HCT116 (cell line): ENCODE results near the gene ABI1.

Source experiments
- CEBPB ChIP-seq: IDR thresholded peaks from 2 replicates; pipeline ENCODE4 v1.6.1; 2012; ENCODE audit warnings: low read depth
- EZH2 ChIP-seq: fragments of 200-600 bp; sonication (generic); IDR thresholded peaks from 2 replicates; pipeline ENCODE4 v1.6.1; 2017; ENCODE audit warnings: antibody characterized with exemption, mixed run types
- FOSL1 ChIP-seq: IDR thresholded peaks from 2 replicates; pipeline ENCODE4 v1.6.1; 2012; ENCODE audit warnings: low read depth
- MAX ChIP-seq: IDR thresholded peaks from 2 replicates; pipeline ENCODE4 v1.6.1; 2012
- POLR2A ChIP-seq: IDR thresholded peaks from 2 replicates; pipeline ENCODE4 v1.7.0; 2011; ENCODE audit warnings: borderline replicate concordance; ENCODE audit not compliant: insufficient read depth, insufficient read length; ENCODE audit errors: extremely low read depth
- POLR2AphosphoS5 ChIP-seq: IDR thresholded peaks from 2 replicates; pipeline ENCODE4 v1.6.1; 2011; ENCODE audit warnings: mild to moderate bottlenecking, low read depth, low read length, moderate library complexity
- RAD21 ChIP-seq: IDR thresholded peaks from 2 replicates; pipeline ENCODE4 v1.6.1; 2012; ENCODE audit warnings: low read depth, mild to moderate bottlenecking
- REST ChIP-seq: IDR thresholded peaks from 2 replicates; pipeline ENCODE4 v1.6.1; 2012; ENCODE audit warnings: low read depth
- SIN3A ChIP-seq: IDR thresholded peaks from 2 replicates; pipeline ENCODE4 v1.6.1; 2012; ENCODE audit warnings: low read depth
- SP1 ChIP-seq: IDR thresholded peaks from 2 replicates; pipeline ENCODE4 v1.6.1; 2012; ENCODE audit warnings: low read depth
- TCF7L2 ChIP-seq: IDR thresholded peaks from 2 replicates; pipeline ENCODE4 v1.7.0; 2011; ENCODE audit warnings: borderline replicate concordance, inconsistent platforms; ENCODE audit not compliant: insufficient read depth, insufficient read length; ENCODE audit errors: extremely low read depth
- ZFX ChIP-seq: fragments of 450-650 bp; IDR thresholded peaks from 2 replicates; pipeline ENCODE4 v1.6.1; 2017
- TF ChIP-seq, protein P1 (sequence below), 3 experiments: fragments of 200-600 bp in 1 of 3; sonication (generic) in 1 of 3; IDR thresholded peaks in 2 of 3; conservative IDR thresholded peaks in 1 of 3; 2 replicates each; pipeline ENCODE4 v1.5.1; 2012 to 2017; ENCODE audit warnings: low read depth in 2 of 3, low read length in 2 of 3, antibody characterized with exemption in 1 of 3, borderline replicate concordance in 1 of 3, control low read depth in 1 of 3, mild to moderate bottlenecking in 1 of 3, mixed read lengths in 1 of 3, mixed run types in 1 of 3, moderate library complexity in 1 of 3; ENCODE audit not compliant: insufficient read depth in 1 of 3
- TF ChIP-seq, protein P2 (sequence below): IDR thresholded peaks from 2 replicates; pipeline ENCODE4 v1.6.1; 2011; ENCODE audit warnings: mild to moderate bottlenecking, low read length, moderate library complexity; ENCODE audit not compliant: insufficient replicate concordance; ENCODE audit errors: extremely low read depth

DNA sequence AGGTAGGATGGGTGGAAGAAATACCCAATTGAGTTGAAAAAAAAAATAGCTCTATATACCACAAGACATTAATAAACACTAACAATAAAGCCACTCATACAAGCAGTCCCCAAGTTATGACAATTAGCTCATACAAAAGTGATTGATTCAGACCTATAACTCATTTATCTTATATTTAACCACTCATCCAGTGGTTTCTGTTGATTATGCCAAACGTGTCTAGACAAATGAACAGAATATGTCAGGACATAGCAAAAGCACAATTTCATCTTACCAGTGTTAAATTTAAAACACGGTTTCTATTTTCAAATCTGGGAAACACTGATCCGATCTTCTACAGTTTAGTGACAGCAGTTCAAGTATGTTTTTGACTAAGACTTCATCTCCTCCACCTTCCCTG, 17.0 kb downstream of the ABI1 start:
- TF ChIP-seq POLR2A (no peak), RAD21 (no peak), EZH2 (no peak), ZFX (no peak), POLR2AphosphoS5 (no peak), TCF7L2 (no peak), SP1 (no peak), REST (no peak), MAX (no peak), FOSL1 (no peak), CEBPB (no peak), SIN3A (no peak)
- TF ChIP-seq, protein P1, sequence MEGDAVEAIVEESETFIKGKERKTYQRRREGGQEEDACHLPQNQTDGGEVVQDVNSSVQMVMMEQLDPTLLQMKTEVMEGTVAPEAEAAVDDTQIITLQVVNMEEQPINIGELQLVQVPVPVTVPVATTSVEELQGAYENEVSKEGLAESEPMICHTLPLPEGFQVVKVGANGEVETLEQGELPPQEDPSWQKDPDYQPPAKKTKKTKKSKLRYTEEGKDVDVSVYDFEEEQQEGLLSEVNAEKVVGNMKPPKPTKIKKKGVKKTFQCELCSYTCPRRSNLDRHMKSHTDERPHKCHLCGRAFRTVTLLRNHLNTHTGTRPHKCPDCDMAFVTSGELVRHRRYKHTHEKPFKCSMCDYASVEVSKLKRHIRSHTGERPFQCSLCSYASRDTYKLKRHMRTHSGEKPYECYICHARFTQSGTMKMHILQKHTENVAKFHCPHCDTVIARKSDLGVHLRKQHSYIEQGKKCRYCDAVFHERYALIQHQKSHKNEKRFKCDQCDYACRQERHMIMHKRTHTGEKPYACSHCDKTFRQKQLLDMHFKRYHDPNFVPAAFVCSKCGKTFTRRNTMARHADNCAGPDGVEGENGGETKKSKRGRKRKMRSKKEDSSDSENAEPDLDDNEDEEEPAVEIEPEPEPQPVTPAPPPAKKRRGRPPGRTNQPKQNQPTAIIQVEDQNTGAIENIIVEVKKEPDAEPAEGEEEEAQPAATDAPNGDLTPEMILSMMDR (IDR thresholded peaks at IDR 0.05 in 2 of 3, conservative IDR thresholded peaks at IDR 0.05 in 1 of 3; ENCODE audit: borderline replicate concordance in 1 of 3, insufficient read depth in 1 of 3, low read depth in 2 of 3, low read length in 2 of 3): no peak
- TF ChIP-seq, protein P2, sequence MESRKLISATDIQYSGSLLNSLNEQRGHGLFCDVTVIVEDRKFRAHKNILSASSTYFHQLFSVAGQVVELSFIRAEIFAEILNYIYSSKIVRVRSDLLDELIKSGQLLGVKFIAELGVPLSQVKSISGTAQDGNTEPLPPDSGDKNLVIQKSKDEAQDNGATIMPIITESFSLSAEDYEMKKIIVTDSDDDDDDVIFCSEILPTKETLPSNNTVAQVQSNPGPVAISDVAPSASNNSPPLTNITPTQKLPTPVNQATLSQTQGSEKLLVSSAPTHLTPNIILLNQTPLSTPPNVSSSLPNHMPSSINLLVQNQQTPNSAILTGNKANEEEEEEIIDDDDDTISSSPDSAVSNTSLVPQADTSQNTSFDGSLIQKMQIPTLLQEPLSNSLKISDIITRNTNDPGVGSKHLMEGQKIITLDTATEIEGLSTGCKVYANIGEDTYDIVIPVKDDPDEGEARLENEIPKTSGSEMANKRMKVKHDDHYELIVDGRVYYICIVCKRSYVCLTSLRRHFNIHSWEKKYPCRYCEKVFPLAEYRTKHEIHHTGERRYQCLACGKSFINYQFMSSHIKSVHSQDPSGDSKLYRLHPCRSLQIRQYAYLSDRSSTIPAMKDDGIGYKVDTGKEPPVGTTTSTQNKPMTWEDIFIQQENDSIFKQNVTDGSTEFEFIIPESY: no peak
